ENCODE results near the gene PRPF8. TPM values are rescaled to one million over a fixed set of nuclear protein-coding genes. Genes with fewer than 3 reads are reported as not detected.

Gene PRPF8
- total RNA-seq, 1 donor from 2014 or later = 449 TPM

DNA sequence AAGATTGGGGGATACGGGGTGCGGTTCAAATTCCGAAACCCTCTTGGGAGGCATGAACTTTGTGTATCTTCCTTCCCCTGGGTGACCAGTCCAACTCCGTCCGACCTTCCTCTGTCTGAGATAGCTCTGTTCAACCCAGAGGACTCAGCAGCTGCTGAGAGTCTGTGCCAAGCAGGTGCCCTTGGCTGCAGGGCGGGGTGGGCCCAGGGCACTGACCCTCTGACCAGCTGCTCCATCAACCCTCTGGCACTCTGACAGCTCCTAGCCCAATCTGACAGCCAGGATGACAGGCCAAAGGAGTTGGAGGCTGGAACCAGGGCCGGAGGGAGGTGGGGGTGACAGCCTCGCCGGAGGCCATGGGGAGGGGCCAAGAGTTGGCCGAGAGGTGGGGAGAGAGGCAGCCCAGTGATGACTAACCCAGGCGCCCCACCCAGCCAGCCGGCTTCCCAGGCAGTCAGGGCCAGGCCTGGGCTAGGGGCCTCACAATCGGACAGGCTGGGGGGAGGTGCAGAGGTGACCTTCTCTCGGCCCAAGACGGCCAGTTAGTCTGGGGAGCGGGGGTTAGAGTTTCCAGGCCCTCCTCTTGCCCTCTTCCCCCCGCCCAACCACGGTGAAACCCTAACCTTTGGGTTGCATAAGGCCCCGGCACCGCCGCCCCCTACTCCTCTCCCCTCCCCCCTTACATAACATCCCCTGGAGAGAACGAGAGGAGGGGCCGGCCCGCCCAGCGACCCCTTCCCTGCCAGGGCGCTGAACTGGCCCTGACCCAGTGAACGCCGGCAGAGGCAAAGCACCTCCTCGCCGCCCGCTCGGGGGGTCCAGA lies 30.5 kb upstream of the PRPF8 start:
- TF ChIP-seq, protein P1, sequence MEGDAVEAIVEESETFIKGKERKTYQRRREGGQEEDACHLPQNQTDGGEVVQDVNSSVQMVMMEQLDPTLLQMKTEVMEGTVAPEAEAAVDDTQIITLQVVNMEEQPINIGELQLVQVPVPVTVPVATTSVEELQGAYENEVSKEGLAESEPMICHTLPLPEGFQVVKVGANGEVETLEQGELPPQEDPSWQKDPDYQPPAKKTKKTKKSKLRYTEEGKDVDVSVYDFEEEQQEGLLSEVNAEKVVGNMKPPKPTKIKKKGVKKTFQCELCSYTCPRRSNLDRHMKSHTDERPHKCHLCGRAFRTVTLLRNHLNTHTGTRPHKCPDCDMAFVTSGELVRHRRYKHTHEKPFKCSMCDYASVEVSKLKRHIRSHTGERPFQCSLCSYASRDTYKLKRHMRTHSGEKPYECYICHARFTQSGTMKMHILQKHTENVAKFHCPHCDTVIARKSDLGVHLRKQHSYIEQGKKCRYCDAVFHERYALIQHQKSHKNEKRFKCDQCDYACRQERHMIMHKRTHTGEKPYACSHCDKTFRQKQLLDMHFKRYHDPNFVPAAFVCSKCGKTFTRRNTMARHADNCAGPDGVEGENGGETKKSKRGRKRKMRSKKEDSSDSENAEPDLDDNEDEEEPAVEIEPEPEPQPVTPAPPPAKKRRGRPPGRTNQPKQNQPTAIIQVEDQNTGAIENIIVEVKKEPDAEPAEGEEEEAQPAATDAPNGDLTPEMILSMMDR (conservative IDR thresholded peaks at IDR 0.05) = no peak
- Mint-ChIP-seq H3K36me3 (ENCODE audit: low read depth) (no peaks in the 10 kb centered on the region), H3K9me3 (no peaks in the 10 kb centered on the region), H3K4me3 (peak overlapping the region; percentile 87), H3K4me1 (peaks cover 30% of the 10 kb centered on the region), H3K27ac (ENCODE audit: unreplicated experiment) (peak overlapping the region; percentile 75), H3K27me3 (ENCODE audit: low read depth) (peaks cover 10% of the 10 kb centered on the region)
- peak; percentile 35 for DNase-seq (ENCODE audit: low read depth, low spot score)

DNA sequence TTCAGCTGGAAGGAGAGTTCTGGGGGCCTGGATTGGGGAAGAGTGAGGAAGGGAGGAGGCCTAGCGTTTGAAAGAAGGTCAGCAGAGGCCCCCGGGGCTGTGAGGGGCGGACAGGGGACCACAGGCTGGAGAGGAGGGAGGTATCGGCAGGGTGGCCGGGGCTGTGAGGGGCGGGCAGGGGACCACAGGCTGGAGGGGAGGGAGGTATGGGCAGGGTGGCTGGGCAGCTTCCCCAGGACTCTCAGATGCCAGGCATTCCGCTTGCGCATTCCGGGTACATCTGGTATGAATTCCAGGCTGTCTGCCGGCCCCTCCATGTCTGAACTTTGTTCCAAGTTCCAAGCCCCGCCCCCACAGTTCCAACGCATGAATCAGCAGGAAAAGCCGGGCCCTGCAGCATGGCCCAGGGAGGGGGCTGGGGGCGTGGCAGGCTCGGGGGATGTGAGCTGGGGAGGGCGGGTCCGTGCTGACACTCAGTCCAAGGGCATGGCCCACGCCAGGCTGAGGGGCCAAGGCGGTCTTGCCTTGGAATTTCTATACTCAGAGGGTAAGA lies 29.8 kb upstream of the PRPF8 start:
- Mint-ChIP-seq H3K4me3 (peak overlapping the region; percentile 87), H3K27ac (ENCODE audit: unreplicated experiment) (peak overlapping the region; percentile 95), H3K4me1 (peaks cover 30% of the 10 kb centered on the region), H3K9me3 (no peaks in the 10 kb centered on the region), H3K36me3 (ENCODE audit: low read depth) (no peaks in the 10 kb centered on the region), H3K27me3 (ENCODE audit: low read depth) (peaks cover 10% of the 10 kb centered on the region)
- TF ChIP-seq, protein P1 (conservative IDR thresholded peaks at IDR 0.05) = no peak
- DNase-seq (ENCODE audit: low read depth, low spot score) = peak; percentile 86

DNA sequence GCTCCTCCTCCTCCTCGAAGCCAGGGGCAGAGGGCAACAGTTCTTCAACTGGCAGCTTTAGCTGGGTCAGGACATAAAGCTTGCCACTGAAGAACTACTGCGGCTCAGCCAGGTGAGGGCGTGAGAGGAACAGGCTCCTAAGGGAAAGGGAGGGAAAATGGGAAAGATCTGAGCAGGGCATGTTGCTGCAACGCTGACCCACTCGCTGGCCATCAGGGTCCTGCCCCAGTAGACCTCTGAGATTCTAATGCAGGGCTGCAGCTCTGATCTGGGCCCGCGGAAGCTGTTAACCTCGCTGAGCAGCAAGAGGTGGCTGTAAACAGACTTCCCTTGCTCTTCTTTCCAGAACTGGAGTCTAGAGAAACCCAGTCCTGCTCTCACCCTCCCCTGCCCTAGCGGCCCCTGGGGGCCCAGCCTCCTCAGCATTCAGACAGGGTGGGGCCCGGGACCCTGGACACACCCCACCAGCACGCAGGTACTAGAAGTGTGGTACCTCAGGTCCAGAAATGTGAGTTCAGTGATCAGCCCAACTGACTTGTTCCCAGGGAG lies 29.3 kb upstream of the PRPF8 start:
- DNase-seq (ENCODE audit: low read depth, low spot score) = peak; percentile 41
- Mint-ChIP-seq H3K36me3 (ENCODE audit: low read depth) (no peaks in the 10 kb centered on the region), H3K27me3 (ENCODE audit: low read depth) (peaks cover 11% of the 10 kb centered on the region), H3K27ac (ENCODE audit: unreplicated experiment) (peak overlapping the region; percentile 95), H3K4me1 (peaks cover 30% of the 10 kb centered on the region), H3K4me3 (peak overlapping the region; percentile 87), H3K9me3 (no peaks in the 10 kb centered on the region)
- TF ChIP-seq, protein P1 (conservative IDR thresholded peaks at IDR 0.05) = peak; percentile 56

DNA sequence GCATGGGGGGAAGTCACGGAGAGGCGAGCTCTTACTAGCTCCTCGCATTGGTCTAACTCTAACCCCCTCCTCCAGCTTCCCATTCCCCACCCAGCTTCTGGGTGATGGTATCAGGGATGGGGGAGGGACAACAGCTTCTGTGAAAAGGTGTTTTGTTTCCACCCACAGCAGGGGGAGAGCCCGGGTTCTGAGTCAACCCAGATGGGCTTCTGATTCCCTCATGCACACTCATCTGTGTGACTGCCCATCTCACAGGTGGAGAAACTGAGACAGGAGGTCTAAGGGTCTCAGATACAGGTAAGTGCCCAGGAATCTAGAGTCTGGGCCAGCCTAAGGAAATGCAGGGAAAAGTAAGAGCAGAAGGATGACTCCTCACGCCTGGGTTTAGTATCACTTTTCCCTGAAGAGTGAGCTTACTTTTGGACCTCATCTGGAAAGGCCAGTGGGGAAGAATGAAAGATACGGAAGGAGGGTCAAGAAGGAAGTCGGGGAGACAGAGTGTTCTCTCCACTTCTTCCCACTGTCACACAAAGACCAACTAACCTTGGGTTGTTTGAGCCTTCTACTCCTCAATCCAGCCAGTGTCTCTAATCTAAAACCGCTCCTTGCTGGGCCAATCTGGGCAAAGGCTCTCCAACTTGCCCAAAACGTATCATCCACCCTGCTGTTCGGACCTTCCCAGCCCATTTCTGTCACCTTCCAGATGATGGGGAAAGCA lies 28.7 kb upstream of the PRPF8 start:
- H3K27me3 Mint-ChIP-seq (ENCODE audit: low read depth) = peaks cover 13% of the 10 kb centered on the region
- H3K4me3 Mint-ChIP-seq = peak overlapping the region; percentile 87
- no peaks in the 10 kb centered on the region for H3K36me3 Mint-ChIP-seq (ENCODE audit: low read depth)
- peak overlapping the region; percentile 76 for H3K27ac Mint-ChIP-seq (ENCODE audit: unreplicated experiment)
- H3K4me1 Mint-ChIP-seq = peaks cover 30% of the 10 kb centered on the region
- DNase-seq (ENCODE audit: low read depth, low spot score) = no peak
- H3K9me3 Mint-ChIP-seq = no peaks in the 10 kb centered on the region
- TF ChIP-seq, protein P1 (conservative IDR thresholded peaks at IDR 0.05) = no peak

DNA sequence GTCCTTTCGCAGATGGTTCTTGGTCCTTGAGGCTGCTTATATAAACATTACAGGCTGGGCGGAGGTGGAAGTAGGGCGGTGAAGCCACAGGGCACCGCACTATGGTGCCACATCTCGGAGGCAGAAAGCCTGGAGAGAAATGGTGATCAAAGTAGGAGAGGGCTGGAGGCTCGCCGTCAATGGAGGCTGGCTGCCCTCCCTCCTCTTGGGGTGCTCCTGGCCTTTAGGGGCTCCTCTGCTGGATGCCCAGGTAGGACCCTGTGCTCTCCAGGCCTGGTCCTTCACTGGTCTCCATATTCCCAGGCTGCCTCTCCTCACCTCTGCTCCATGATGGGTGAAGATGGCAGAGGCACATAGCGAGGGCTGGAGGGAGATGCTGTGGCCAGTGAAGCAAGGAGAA lies 27.6 kb upstream of the PRPF8 start:
- H3K27ac Mint-ChIP-seq (ENCODE audit: unreplicated experiment) = no peak overlapping the region
- peaks cover 13% of the 10 kb centered on the region for H3K27me3 Mint-ChIP-seq (ENCODE audit: low read depth)
- H3K4me1 Mint-ChIP-seq = peaks cover 25% of the 10 kb centered on the region
- no peak for DNase-seq (ENCODE audit: low read depth, low spot score)
- H3K9me3 Mint-ChIP-seq = no peaks in the 10 kb centered on the region
- H3K36me3 Mint-ChIP-seq (ENCODE audit: low read depth) = no peaks in the 10 kb centered on the region
- peak overlapping the region; percentile 87 for H3K4me3 Mint-ChIP-seq
- TF ChIP-seq, protein P1 (conservative IDR thresholded peaks at IDR 0.05) = no peak
